HL-60 (cell line): ENCODE results near the gene DZIP1.
"Not testable (repeated sequence)": the region's sequence is repeated elsewhere in the genome, so short reads cannot be mapped to it uniquely, and the experiment has no call there.

Source experiments
- DNase-seq, 2 experiments: peaks; one replicate each; pipeline ENCODE4 v3.0.0-alpha.2; 2010 to 2020; ENCODE audit warnings: low read depth in 1 of 2, low spot score in 1 of 2
- H3K27ac ChIP-seq: fragments of 250-450 bp; sonication (Bioruptor Pico); replicated peaks from 2 replicates; pipeline ENCODE4 v1.5.1; 2020; ENCODE audit warnings: mild to moderate bottlenecking, moderate library complexity
- H3K27me3 ChIP-seq: fragments of 250-450 bp; sonication (Bioruptor Pico); 2 replicates; pipeline ENCODE4 v1.5.1; 2021; ENCODE audit warnings: mild to moderate bottlenecking, moderate library complexity; ENCODE audit not compliant: insufficient read depth, poor library complexity, severe bottlenecking
- H3K4me3 ChIP-seq: replicated peaks from 2 replicates; pipeline ENCODE4 v1.5.1; 2011; ENCODE audit warnings: mild to moderate bottlenecking, control low read depth, low read length; ENCODE audit not compliant: insufficient read depth
- CTCF ChIP-seq: IDR thresholded peaks from one replicate; pipeline ENCODE4 v1.5.1; 2011; ENCODE audit warnings: low read length, control low read depth, inconsistent platforms; ENCODE audit not compliant: insufficient read depth
- GABPA ChIP-seq: IDR thresholded peaks from 2 replicates; pipeline ENCODE4 v1.6.1; 2012; ENCODE audit warnings: low read depth
- POLR2AphosphoS5 ChIP-seq: IDR thresholded peaks from 2 replicates; pipeline ENCODE4 v1.6.1; 2012; ENCODE audit warnings: low read depth
- REST ChIP-seq: IDR thresholded peaks from 2 replicates; pipeline ENCODE4 v1.6.1; 2012; ENCODE audit warnings: low read depth; ENCODE audit not compliant: insufficient replicate concordance
- SPI1 ChIP-seq: IDR thresholded peaks from 2 replicates; pipeline ENCODE4 v1.6.1; 2012; ENCODE audit warnings: low read depth, mild to moderate bottlenecking, borderline replicate concordance

DZIP1 gene

GRCh38 chr13:95667235-95667634 lies 22.7 kb upstream of the DZIP1 start:
- DNase-seq, H3K27me3 ChIP-seq, H3K27ac ChIP-seq, H3K4me3 ChIP-seq: not testable (repeated sequence)
- peak; percentile 83 for TF ChIP-seq REST

- TF ChIP-seq CTCF, result peak; percentile 10
- no peak for TF ChIP-seq SPI1
- TF ChIP-seq GABPA, result no peak
- TF ChIP-seq REST, result no peak
- TF ChIP-seq POLR2AphosphoS5, result no peak
- DNase-seq, result peak in 1 of 2 experiments; percentile 58
- H3K4me3 ChIP-seq, result no peak overlapping the region
Measured at GRCh38 chr13:95660981-95661581, 16.6 kb upstream of the DZIP1 start.

GRCh38 chr13:95659500-95659899 lies 15.0 kb upstream of the DZIP1 start:
- no peak for DNase-seq

More at GRCh38 chr13:95660981-95661581, 16.6 kb upstream of the DZIP1 start:
- Histone ChIP-seq H3K27me3 (no peaks in the 10 kb centered on the region), H3K27ac (no peak overlapping the region)

More at GRCh38 chr13:95659500-95659899, 15.0 kb upstream of the DZIP1 start:
- Histone ChIP-seq H3K27ac (no peak overlapping the region), H3K4me3 (no peak overlapping the region), H3K27me3 (no peaks in the 10 kb centered on the region)
- TF ChIP-seq SPI1 (no peak), GABPA (no peak), REST (no peak), CTCF (no peak), POLR2AphosphoS5 (no peak)
